Esophagus muscularis mucosa (tissue), 3 donors: ENCODE results near the gene AGBL5.

Source experiments
- CTCF ChIP-seq, 3 experiments: fragments of 200-600 bp in 2 of 3; fragments of 450-650 bp in 1 of 3; sonication (generic) in 2 of 3; IDR thresholded peaks; one replicate each; pipeline ENCODE4 v1.5.1; 2017 to 2019; ENCODE audit warnings: antibody characterized with exemption in 3 of 3, mild to moderate bottlenecking in 2 of 3, moderate library complexity in 1 of 3
- POLR2AphosphoS5 ChIP-seq, 2 donors: sonication (generic); formaldehyde crosslinking; IDR thresholded peaks; one replicate each; pipeline ENCODE4 v1.6.1; 2017; ENCODE audit warnings: antibody characterized with exemption in 2 of 2

DNA sequence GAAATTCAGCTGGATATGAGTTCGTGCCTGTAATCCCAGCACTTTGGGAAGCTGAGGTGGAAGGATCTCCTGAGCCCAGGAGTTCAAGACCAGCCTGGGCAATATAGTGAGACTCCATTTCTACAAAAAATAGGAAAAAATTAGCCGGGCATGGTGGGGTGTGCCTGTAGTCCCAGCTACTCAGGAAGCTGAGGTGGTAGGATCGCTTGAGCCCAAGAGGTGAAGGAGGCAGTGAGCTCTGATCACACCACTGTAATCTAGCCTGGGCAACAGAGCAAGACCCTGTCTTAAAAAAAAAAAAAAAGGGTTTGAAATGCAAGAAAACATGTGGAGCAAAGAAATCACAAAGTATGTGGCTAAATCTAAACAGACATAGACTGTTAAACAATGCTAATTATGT, 57.6 kb downstream of the AGBL5 start:
- TF ChIP-seq CTCF (IDR thresholded peaks at IDR 0.05), result no peak
- no peak for TF ChIP-seq POLR2AphosphoS5 (IDR thresholded peaks at IDR 0.05)
